Fibroblast of villous mesenchyme (primary cell): ENCODE data around the gene TRMT44. TPM values are rescaled to one million over a fixed set of nuclear protein-coding genes. Genes with fewer than 3 reads are reported as not detected.

ENCODE experiments used
- DNase-seq: peaks from one replicate; pipeline ENCODE4 v3.0.0-alpha.2; 2010; ENCODE audit warnings: low read depth
- H3K4me3 ChIP-seq: 2 replicates; pipeline ENCODE4 v1.5.1; 2011; ENCODE audit warnings: low read depth, mild to moderate bottlenecking, low read length
- CTCF ChIP-seq: IDR thresholded peaks from 2 replicates; pipeline ENCODE4 v1.5.1; 2012; ENCODE audit warnings: low read depth, mild to moderate bottlenecking, low read length; ENCODE audit not compliant: insufficient read depth
- total RNA-seq: library from RNA; depleted of rRNA; stranded (reverse); fragments of >200 nt; gene quantifications from 2 replicates; pipeline ENCODE4 v1.2.3, GENCODE V29; 2012

Gene TRMT44
- total RNA-seq, 1 donor: 19.4 TPM

GRCh38 chr4:8453957-8454356, 13.4 kb downstream of the TRMT44 start:
- no peak for DNase-seq
- TF ChIP-seq CTCF: no peak
- H3K4me3 ChIP-seq: no peak overlapping the region

- no peak overlapping the region for H3K4me3 ChIP-seq
- DNase-seq: no peak
- TF ChIP-seq CTCF: no peak
Observed at GRCh38 chr4:8457646-8458252, 17.2 kb downstream of the TRMT44 start.

GRCh38 chr4:8459867-8460445, 19.4 kb downstream of the TRMT44 start:
- no peak for DNase-seq
- no peak for TF ChIP-seq CTCF
- H3K4me3 ChIP-seq: no peak overlapping the region

GRCh38 chr4:8461086-8461485, 20.5 kb downstream of the TRMT44 start:
- no peak for DNase-seq
- TF ChIP-seq CTCF: no peak

GRCh38 chr4:8461616-8462015, 21.0 kb downstream of the TRMT44 start:
- no peak for DNase-seq
- no peak for TF ChIP-seq CTCF
- H3K4me3 ChIP-seq: no peak overlapping the region

More at GRCh38 chr4:8461086-8461485, 20.5 kb downstream of the TRMT44 start:
- H3K4me3 ChIP-seq: no peak overlapping the region

GRCh38 chr4:8463811-8464210, 23.2 kb downstream of the TRMT44 start:
- no peak for TF ChIP-seq CTCF
- DNase-seq: no peak
- no peak overlapping the region for H3K4me3 ChIP-seq

GRCh38 chr4:8464381-8464780, 23.8 kb downstream of the TRMT44 start:
- DNase-seq: no peak
- no peak for TF ChIP-seq CTCF
- no peak overlapping the region for H3K4me3 ChIP-seq
